NCI-H2196 treated with DMSO at 0.1 percent for 48 hours (cell line): ENCODE results near the gene TOMM20L.

Experiments
- DNase-seq: peaks from one replicate; lab custom pipeline; 2025; ENCODE audit not compliant: unreplicated experiment; lab: John Stamatoyannopoulos, UW

Gene TOMM20L

GRCh38 chr14:58426670-58427280, 31.0 kb downstream of the TOMM20L start:
- DNase-seq = peak; percentile 45

- peak; percentile 92 for DNase-seq
Measured at GRCh38 chr14:58427281-58428117, 31.8 kb downstream of the TOMM20L start, which contains the start of the genes KIAA0586 and TIMM9. Gene KIAA0586, plus strand, starts transcription at chr14:58427719. Its CDS starts 546 bp downstream, at chr14:58428265. Gene TIMM9, minus strand, starts transcription at chr14:58427531. Its CDS starts 15,586 bp downstream, at chr14:58411945.

GRCh38 chr14:58428118-58428683, 32.5 kb downstream of the TOMM20L start:
- peak; percentile 28 for DNase-seq

- no peak for DNase-seq
Measured at GRCh38 chr14:58430156-58430555, 34.4 kb downstream of the TOMM20L start.

GRCh38 chr14:58439476-58439875, 43.7 kb downstream of the TOMM20L start:
- no peak for DNase-seq

- DNase-seq = no peak
Measured at GRCh38 chr14:58444627-58445026, 48.9 kb downstream of the TOMM20L start.

- DNase-seq = no peak
Measured at GRCh38 chr14:58455593-58456265, 60.0 kb downstream of the TOMM20L start.
